ENCODE measurements around the gene ETV3. TPM values are rescaled to one million over a fixed set of nuclear protein-coding genes. Genes with fewer than 3 reads are reported as not detected.

The ETV3 gene
- total RNA-seq, 4 donors from 2014 or later = 17.7 to 27.3 (median 20.5) TPM

DNA sequence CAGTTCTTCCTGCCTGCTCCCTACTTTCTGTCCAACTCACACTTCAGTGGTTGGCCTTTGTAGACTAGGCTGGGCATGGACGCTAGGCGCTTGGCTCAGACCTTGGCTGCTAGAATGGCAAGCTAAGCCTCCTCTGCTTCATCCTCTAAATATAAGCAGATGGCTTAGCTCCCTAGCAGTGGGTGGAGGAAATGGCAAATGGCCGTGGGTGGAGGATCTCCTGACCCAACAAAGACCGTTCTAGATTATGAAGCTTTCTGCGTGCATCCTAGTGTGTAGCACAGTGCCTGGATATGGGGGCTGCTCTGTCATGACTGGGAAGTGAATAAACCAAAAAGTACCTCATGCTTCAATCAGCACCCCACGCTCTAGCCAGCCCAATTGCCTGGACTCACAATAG, 28.2 kb downstream of the ETV3 start:
- Histone ChIP-seq H3K27ac (no peak overlapping the region), H3K4me1 (no peaks in the 10 kb centered on the region), H3K4me3 (no peak overlapping the region), H3K36me3 (no peaks in the 10 kb centered on the region), H3K27me3 (peaks cover 79% of the 10 kb centered on the region), H3K9me3 (no peaks in the 10 kb centered on the region)
- TF ChIP-seq, protein P1, sequence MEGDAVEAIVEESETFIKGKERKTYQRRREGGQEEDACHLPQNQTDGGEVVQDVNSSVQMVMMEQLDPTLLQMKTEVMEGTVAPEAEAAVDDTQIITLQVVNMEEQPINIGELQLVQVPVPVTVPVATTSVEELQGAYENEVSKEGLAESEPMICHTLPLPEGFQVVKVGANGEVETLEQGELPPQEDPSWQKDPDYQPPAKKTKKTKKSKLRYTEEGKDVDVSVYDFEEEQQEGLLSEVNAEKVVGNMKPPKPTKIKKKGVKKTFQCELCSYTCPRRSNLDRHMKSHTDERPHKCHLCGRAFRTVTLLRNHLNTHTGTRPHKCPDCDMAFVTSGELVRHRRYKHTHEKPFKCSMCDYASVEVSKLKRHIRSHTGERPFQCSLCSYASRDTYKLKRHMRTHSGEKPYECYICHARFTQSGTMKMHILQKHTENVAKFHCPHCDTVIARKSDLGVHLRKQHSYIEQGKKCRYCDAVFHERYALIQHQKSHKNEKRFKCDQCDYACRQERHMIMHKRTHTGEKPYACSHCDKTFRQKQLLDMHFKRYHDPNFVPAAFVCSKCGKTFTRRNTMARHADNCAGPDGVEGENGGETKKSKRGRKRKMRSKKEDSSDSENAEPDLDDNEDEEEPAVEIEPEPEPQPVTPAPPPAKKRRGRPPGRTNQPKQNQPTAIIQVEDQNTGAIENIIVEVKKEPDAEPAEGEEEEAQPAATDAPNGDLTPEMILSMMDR (IDR thresholded peaks at IDR 0.05) = no peak
- no peak for TF ChIP-seq EP300 (IDR thresholded peaks at IDR 0.05)
- TF ChIP-seq POLR2A (IDR thresholded peaks at IDR 0.05) = no peak
- TF ChIP-seq POLR2AphosphoS5 (IDR thresholded peaks at IDR 0.05) = no peak
- WGBS, 2 donors (ENCODE audit: low coverage in 1 of 2) = 90% methylated on average over 2 of the region's 6 CpGs; no CpG with 5 or more reads in 1 of the 2 donors
- no peak for ATAC-seq

DNA sequence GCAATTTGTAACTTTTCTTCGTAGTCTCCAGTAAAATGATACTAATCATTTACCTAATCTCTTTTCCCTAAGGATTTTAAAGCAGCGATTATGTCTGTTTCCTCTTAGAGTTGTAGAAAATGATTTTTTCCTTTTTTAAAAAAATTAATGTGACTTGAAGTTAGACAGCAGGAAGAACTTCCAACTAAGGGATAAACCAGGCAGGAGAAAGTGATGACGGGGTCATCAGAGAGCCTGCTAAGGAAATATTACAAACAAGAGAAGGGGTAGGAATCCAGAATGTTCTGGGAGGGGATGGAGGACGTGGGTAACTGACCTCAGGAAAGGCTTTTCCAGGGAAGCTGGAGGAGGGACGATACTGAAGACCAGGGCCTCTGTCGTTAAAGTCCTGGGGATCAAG, 29.7 kb downstream of the ETV3 start:
- H3K27me3 ChIP-seq = peaks cover 86% of the 10 kb centered on the region
- no peak overlapping the region for H3K27ac ChIP-seq
- TF ChIP-seq POLR2AphosphoS5 (IDR thresholded peaks at IDR 0.05) (no peak), POLR2A (IDR thresholded peaks at IDR 0.05) (no peak), EP300 (IDR thresholded peaks at IDR 0.05) (no peak)
- TF ChIP-seq, protein P1 (IDR thresholded peaks at IDR 0.05) = no peak
- no peaks in the 10 kb centered on the region for H3K36me3 ChIP-seq
- no peaks in the 10 kb centered on the region for H3K9me3 ChIP-seq
- no peak for ATAC-seq
- no peaks in the 10 kb centered on the region for H3K4me1 ChIP-seq
- WGBS, 2 donors (ENCODE audit: low coverage in 1 of 2) = 53 to 80% methylated on average over 3 to 6 of the region's 6 CpGs
- H3K4me3 ChIP-seq = no peak overlapping the region

DNA sequence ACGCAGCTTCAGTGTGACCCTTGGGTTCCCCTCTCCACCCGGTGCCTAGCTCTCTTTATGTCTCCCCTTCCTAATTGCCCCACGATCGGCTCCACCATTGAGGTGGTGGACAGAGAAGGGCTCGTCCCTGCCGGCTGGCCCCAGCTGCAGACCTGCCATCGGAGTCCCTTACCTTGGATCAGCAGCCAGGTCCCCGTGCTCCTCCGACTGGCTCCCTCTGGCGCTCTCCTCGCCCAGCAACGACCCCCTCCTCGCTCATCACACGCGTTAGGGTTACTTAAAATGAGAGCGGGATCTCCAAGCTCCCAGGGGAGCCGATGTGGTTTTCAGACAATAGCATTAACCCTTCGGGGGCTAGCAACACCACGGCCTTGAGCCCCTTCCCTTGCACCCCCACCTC, 30.5 kb downstream of the ETV3 start:
- Histone ChIP-seq H3K27ac (no peak overlapping the region), H3K4me3 (no peak overlapping the region), H3K9me3 (no peaks in the 10 kb centered on the region), H3K27me3 (peaks cover 84% of the 10 kb centered on the region), H3K36me3 (no peaks in the 10 kb centered on the region), H3K4me1 (no peaks in the 10 kb centered on the region)
- TF ChIP-seq POLR2AphosphoS5 (IDR thresholded peaks at IDR 0.05) (no peak), EP300 (IDR thresholded peaks at IDR 0.05) (no peak), POLR2A (IDR thresholded peaks at IDR 0.05) (no peak)
- TF ChIP-seq, protein P1 (IDR thresholded peaks at IDR 0.05) = no peak
- WGBS, 2 donors (ENCODE audit: low coverage in 1 of 2) = 20% methylated on average over 1 of the region's 19 CpGs; no CpG with 5 or more reads in 1 of the 2 donors
- ATAC-seq = no peak

DNA sequence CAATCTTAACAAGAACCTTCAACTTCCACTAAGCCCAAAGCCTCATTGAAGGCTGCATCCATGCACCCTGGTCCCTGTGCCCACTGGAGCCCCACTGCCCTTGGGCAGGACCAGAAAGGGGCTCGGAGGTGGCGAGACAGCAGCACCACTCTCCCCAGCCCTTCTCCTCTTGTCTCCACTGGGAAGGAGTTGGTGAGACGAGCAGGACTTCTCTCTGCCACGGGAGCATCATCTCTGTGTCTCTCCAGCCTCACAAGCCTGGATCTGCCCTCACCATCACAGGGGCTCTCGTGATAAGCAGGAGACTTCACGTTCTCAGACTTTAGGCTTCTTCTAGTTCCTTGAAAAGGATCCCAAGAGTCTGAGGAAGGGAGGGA, 31.4 kb downstream of the ETV3 start:
- no peaks in the 10 kb centered on the region for H3K36me3 ChIP-seq
- no peaks in the 10 kb centered on the region for H3K4me1 ChIP-seq
- peaks cover 83% of the 10 kb centered on the region for H3K27me3 ChIP-seq
- WGBS, 2 donors (ENCODE audit: low coverage in 1 of 2) = 54 to 94% methylated on average over 3 to 4 of the region's 6 CpGs
- H3K9me3 ChIP-seq = no peaks in the 10 kb centered on the region
- TF ChIP-seq, protein P1 (IDR thresholded peaks at IDR 0.05) = no peak
- TF ChIP-seq POLR2A (IDR thresholded peaks at IDR 0.05) = no peak
- no peak for TF ChIP-seq POLR2AphosphoS5 (IDR thresholded peaks at IDR 0.05)
- no peak for TF ChIP-seq EP300 (IDR thresholded peaks at IDR 0.05)
- no peak overlapping the region for H3K27ac ChIP-seq
- no peak for ATAC-seq
- no peak overlapping the region for H3K4me3 ChIP-seq

- ATAC-seq = peak; percentile 43
- WGBS, 2 donors (ENCODE audit: low coverage in 1 of 2) = 35 to 55% methylated on average over 2 of the region's 6 CpGs
- H3K4me3 ChIP-seq = no peak overlapping the region
- no peaks in the 10 kb centered on the region for H3K9me3 ChIP-seq
- peaks cover 81% of the 10 kb centered on the region for H3K27me3 ChIP-seq
- no peaks in the 10 kb centered on the region for H3K4me1 ChIP-seq
- TF ChIP-seq POLR2AphosphoS5 (IDR thresholded peaks at IDR 0.05) = no peak
- H3K27ac ChIP-seq = no peak overlapping the region
- H3K36me3 ChIP-seq = no peaks in the 10 kb centered on the region
These were observed 32.0 kb downstream of the ETV3 start for GRCh38 chr1:157105988-157106812.

All from gastroesophageal sphincter (tissue), 4 donors.